WTC11 (cell line): Measurements from ENCODE around the gene LTA4H. TPM values are rescaled to one million over a fixed set of nuclear protein-coding genes. Genes with fewer than 3 reads are reported as not detected.

Experiments used
- ATAC-seq: fragments of 200-7000 bp; cut with Tn5 transposase; 2 replicates; pipeline ENCODE4 v1.10.0; 2021; ENCODE audit warnings: mild to moderate bottlenecking, moderate library complexity
- CTCF ChIA-PET: fragments of 300-600 bp; sonication (Branson Sonifier 250); formaldehyde crosslinking; loops from one replicate; lab custom pipeline; 2021; ENCODE audit warnings: antibody characterized with exemption; lab: Charles Lee
- POLR2A ChIA-PET: fragments of 350-600 bp; sonication (Branson Sonifier 250); formaldehyde crosslinking; loops from one replicate; lab custom pipeline; 2021; ENCODE audit warnings: antibody characterized with exemption; lab: Charles Lee
- DNase-seq: peaks from one replicate; pipeline ENCODE4 v3.0.0; 2021; ENCODE audit warnings: low spot score
- H3K27ac Mint-ChIP-seq: 2 replicates; pipeline ENCODE4 v1.8.0; 2021; ENCODE audit warnings: mixed read lengths
- H3K27me3 Mint-ChIP-seq: 2 replicates; pipeline ENCODE4 v1.8.0; 2021; ENCODE audit warnings: low read depth, mild to moderate bottlenecking, moderate library complexity, mixed read lengths
- H3K36me3 Mint-ChIP-seq: 2 replicates; pipeline ENCODE4 v1.8.0; 2021; ENCODE audit warnings: mixed read lengths
- H3K4me1 Mint-ChIP-seq: 2 replicates; pipeline ENCODE4 v1.8.0; 2022; ENCODE audit warnings: mixed read lengths
- H3K4me3 Mint-ChIP-seq: 2 replicates; pipeline ENCODE4 v1.8.0; 2021; ENCODE audit warnings: mild to moderate bottlenecking, moderate library complexity, mixed read lengths
- H3K9me3 Mint-ChIP-seq: 2 replicates; pipeline ENCODE4 v1.8.0; 2021; ENCODE audit warnings: mixed read lengths
- ATF3 ChIP-seq: sonication (generic); formaldehyde crosslinking; conservative IDR thresholded peaks from 2 replicates; pipeline ENCODE4 v1.8.1; 2022; ENCODE audit warnings: mild to moderate bottlenecking, missing genetic modification reagents
- ATF6 ChIP-seq: sonication (generic); formaldehyde crosslinking; IDR thresholded peaks from 2 replicates; pipeline ENCODE4 v1.8.1; 2023; ENCODE audit warnings: mild to moderate bottlenecking, missing genetic modification reagents
- CTCF ChIP-seq: fragments of 200-600 bp; IDR thresholded peaks from 2 replicates; pipeline ENCODE4 v1.8.0; 2022; ENCODE audit warnings: antibody characterized with exemption
- EMX1 ChIP-seq: fragments of 250-450 bp; sonication (Bioruptor Pico); IDR thresholded peaks from 2 replicates; pipeline ENCODE4 v1.8.0; 2021; ENCODE audit warnings: mild to moderate bottlenecking
- ETV6 ChIP-seq: sonication (generic); formaldehyde crosslinking; IDR thresholded peaks from 2 replicates; pipeline ENCODE4 v1.8.1; 2022; ENCODE audit warnings: mild to moderate bottlenecking, missing genetic modification reagents
- FOXJ3 ChIP-seq: sonication (generic); formaldehyde crosslinking; IDR thresholded peaks from 2 replicates; pipeline ENCODE4 v1.9.0; 2021; ENCODE audit warnings: missing genetic modification reagents, mild to moderate bottlenecking, borderline replicate concordance
- HMGXB4 ChIP-seq: sonication (generic); formaldehyde crosslinking; IDR thresholded peaks from 2 replicates; pipeline ENCODE4 v1.8.1; 2023; ENCODE audit warnings: mild to moderate bottlenecking, moderate library complexity, missing genetic modification reagents
- IRF1 ChIP-seq: sonication (generic); formaldehyde crosslinking; IDR thresholded peaks from 2 replicates; pipeline ENCODE4 v1.8.0; 2023; ENCODE audit warnings: missing genetic modification reagents
- JAZF1 ChIP-seq: fragments of 250-450 bp; sonication (Bioruptor Pico); IDR thresholded peaks from 2 replicates; pipeline ENCODE4 v1.9.0; 2021; ENCODE audit warnings: moderate library complexity, mild to moderate bottlenecking, inconsistent platforms
- JUN ChIP-seq: sonication (generic); formaldehyde crosslinking; IDR thresholded peaks from 2 replicates; pipeline ENCODE4 v1.8.0; 2023; ENCODE audit warnings: mild to moderate bottlenecking, missing genetic modification reagents
- MXD4 ChIP-seq: fragments of 250-450 bp; sonication (Bioruptor Pico); IDR thresholded peaks from 2 replicates; pipeline ENCODE4 v1.8.0; 2021; ENCODE audit warnings: mild to moderate bottlenecking, moderate library complexity, borderline replicate concordance
- PREB ChIP-seq: sonication (generic); formaldehyde crosslinking; IDR thresholded peaks from 2 replicates; pipeline ENCODE4 v1.8.1; 2022; ENCODE audit warnings: mild to moderate bottlenecking, missing genetic modification reagents, moderate library complexity, borderline replicate concordance
- TEAD4 ChIP-seq: sonication (generic); formaldehyde crosslinking; IDR thresholded peaks from 2 replicates; pipeline ENCODE4 v1.8.0; 2022; ENCODE audit warnings: mild to moderate bottlenecking, missing genetic modification reagents
- USF2 ChIP-seq: sonication (generic); formaldehyde crosslinking; IDR thresholded peaks from 2 replicates; pipeline ENCODE4 v1.8.1; 2023; ENCODE audit warnings: mild to moderate bottlenecking, missing genetic modification reagents, moderate library complexity
- ZBTB21 ChIP-seq: sonication (generic); formaldehyde crosslinking; IDR thresholded peaks from 2 replicates; pipeline ENCODE4 v1.8.1; 2023; ENCODE audit warnings: mild to moderate bottlenecking, missing genetic modification reagents, borderline replicate concordance
- ZNF121 ChIP-seq: sonication (generic); formaldehyde crosslinking; IDR thresholded peaks from 2 replicates; pipeline ENCODE4 v1.8.0; 2023; ENCODE audit warnings: missing genetic modification reagents
- ZNF232 ChIP-seq: sonication (generic); formaldehyde crosslinking; IDR thresholded peaks from 2 replicates; pipeline ENCODE4 v1.8.0; 2022; ENCODE audit warnings: mild to moderate bottlenecking, missing genetic modification reagents
- ZNF423 ChIP-seq: fragments of 250-450 bp; sonication (Bioruptor Pico); IDR thresholded peaks from 2 replicates; pipeline ENCODE4 v2.1.2; 2022; ENCODE audit warnings: mild to moderate bottlenecking, moderate library complexity
- ZNF425 ChIP-seq: fragments of 250-450 bp; sonication (Bioruptor Pico); conservative IDR thresholded peaks from 2 replicates; pipeline ENCODE4 v1.9.0; 2021; ENCODE audit warnings: mild to moderate bottlenecking
- total RNA-seq: library from RNA; stranded (reverse); gene quantifications from 3 replicates; pipeline ENCODE4 v1.2.3, GENCODE V29; 2021

LTA4H gene
- total RNA-seq, 1 experiment from 2014 or later: 134 TPM

- DNase-seq: no peak
- no peaks in the 10 kb centered on the region for H3K27me3 Mint-ChIP-seq
- peaks cover 11% of the 10 kb centered on the region; the same call in 1 of the 2 replicates for H3K4me1 Mint-ChIP-seq
- TF ChIP-seq IRF1 (CRISPR knock-in tag) (no peak), ZNF121 (CRISPR knock-in tag) (no peak), HMGXB4 (no peak), ATF3 (no peak), ETV6 (no peak), JAZF1 (CRISPR knock-in tag) (no peak), MXD4 (CRISPR knock-in tag) (no peak), ZNF232 (CRISPR knock-in tag) (no peak), USF2 (CRISPR knock-in tag) (no peak), ZNF423 (CRISPR knock-in tag) (no peak), FOXJ3 (CRISPR knock-in tag) (no peak), TEAD4 (no peak), CTCF (no peak), ATF6 (CRISPR knock-in tag) (no peak), ZNF425 (CRISPR knock-in tag) (no peak), JUN (CRISPR knock-in tag) (no peak), PREB (CRISPR knock-in tag) (no peak), EMX1 (CRISPR knock-in tag) (no peak), ZBTB21 (CRISPR knock-in tag) (no peak)
- TF ChIP-seq, all 79 proteins: peak for 0
- no peak overlapping the region for H3K4me3 Mint-ChIP-seq
- no peak overlapping the region for H3K27ac Mint-ChIP-seq
- ChIA-PET CTCF (no interaction called here), POLR2A (no interaction called here)
- H3K36me3 Mint-ChIP-seq: no peaks in the 10 kb centered on the region
- H3K9me3 Mint-ChIP-seq: peaks cover under 1% of the 10 kb centered on the region; the same call in 1 of the 2 replicates
- ATAC-seq: no peak
Observed at GRCh38 chr12:96044943-96045290, 9.5 kb upstream of the LTA4H start.
